ENCODE data around the gene MRPS11. TPM values are rescaled to one million over a fixed set of nuclear protein-coding genes. Genes with fewer than 3 reads are reported as not detected.
A peak's percentile ranks its signal among the peaks of the same experiment; 100 is the strongest.
"Not testable (repeated sequence)": the region's sequence is repeated elsewhere in the genome, so short reads cannot be mapped to it uniquely, and the experiment has no call there.

The MRPS11 gene
- total RNA-seq, 3 donors from 2014 or later = 23.4 to 26.7 (median 25.6) TPM

GRCh38 chr15:88467935-88468528 is 524 bp downstream of the MRPS11 start:
- Histone ChIP-seq H3K36me3 (peaks cover 7% of the 10 kb centered on the region), H3K27ac (peak overlapping the region; percentile 89 to 95), H3K4me3 (peak overlapping the region; percentile 60 to 95 (median 92)), H3K9me3 (no peaks in the 10 kb centered on the region), H3K4me1 (peaks cover 0 to 12% of the 10 kb centered on the region in 2 donors), H3K27me3 (no peaks in the 10 kb centered on the region)
- intact Hi-C loops (cut with DNase I; ENCODE audit: low total_unique reads) = no loop called here
- TF ChIP-seq POLR2A (IDR thresholded peaks at IDR 0.05) = no peak
- TF ChIP-seq CTCF (IDR thresholded peaks at IDR 0.05) = no peak
- no peak for TF ChIP-seq POLR2AphosphoS5 (IDR thresholded peaks at IDR 0.05)
- DNase-seq (ENCODE audit: low spot score in 2 of 2) = no peak

GRCh38 chr15:88468721-88469120 is 1.2 kb downstream of the MRPS11 start:
- peaks cover 0 to 12% of the 10 kb centered on the region in 2 donors for H3K4me1 ChIP-seq
- H3K36me3 ChIP-seq; H3K9me3 ChIP-seq; H3K27me3 ChIP-seq; intact Hi-C loops (cut with DNase I; ENCODE audit: low total_unique reads); DNase-seq (ENCODE audit: low spot score in 2 of 2); H3K27ac ChIP-seq: not testable (repeated sequence)
- peak overlapping the region in 1 of 3 donors; percentile 95 for H3K4me3 ChIP-seq

- Histone ChIP-seq H3K4me3 (no peak overlapping the region), H3K9me3 (no peaks in the 10 kb centered on the region), H3K27ac (no peak overlapping the region), H3K36me3 (peaks cover 7% of the 10 kb centered on the region), H3K4me1 (peaks cover 0 to 12% of the 10 kb centered on the region in 2 donors), H3K27me3 (no peaks in the 10 kb centered on the region)
- intact Hi-C loops (cut with DNase I; ENCODE audit: low total_unique reads) = no loop called here
- TF ChIP-seq POLR2A (IDR thresholded peaks at IDR 0.05) = no peak
- no peak for TF ChIP-seq POLR2AphosphoS5 (IDR thresholded peaks at IDR 0.05)
- TF ChIP-seq CTCF (IDR thresholded peaks at IDR 0.05) = no peak
- DNase-seq (ENCODE audit: low spot score in 2 of 2) = no peak
Observed at GRCh38 chr15:88469321-88469720, 1.8 kb downstream of the MRPS11 start.

- TF ChIP-seq POLR2AphosphoS5 (IDR thresholded peaks at IDR 0.05) = no peak
- TF ChIP-seq CTCF (IDR thresholded peaks at IDR 0.05) = no peak
- no peak for TF ChIP-seq POLR2A (IDR thresholded peaks at IDR 0.05)
- Histone ChIP-seq H3K27me3 (no peaks in the 10 kb centered on the region), H3K36me3 (peaks cover 7% of the 10 kb centered on the region), H3K9me3 (no peaks in the 10 kb centered on the region), H3K27ac (no peak overlapping the region), H3K4me1 (peaks cover 0 to 10% of the 10 kb centered on the region in 2 donors), H3K4me3 (no peak overlapping the region)
- DNase-seq (ENCODE audit: low spot score in 2 of 2) = no peak
- intact Hi-C loops (cut with DNase I; ENCODE audit: low total_unique reads) = no loop called here
Observed at GRCh38 chr15:88470625-88471372, 3.3 kb downstream of the MRPS11 start.

GRCh38 chr15:88472225-88472624 is 4.7 kb downstream of the MRPS11 start:
- no peak for TF ChIP-seq POLR2A (IDR thresholded peaks at IDR 0.05)
- no peak for TF ChIP-seq POLR2AphosphoS5 (IDR thresholded peaks at IDR 0.05)
- no peak for TF ChIP-seq CTCF (IDR thresholded peaks at IDR 0.05)
- Histone ChIP-seq H3K27me3 (no peaks in the 10 kb centered on the region), H3K27ac (no peak overlapping the region), H3K36me3 (peaks cover 7% of the 10 kb centered on the region), H3K9me3 (no peaks in the 10 kb centered on the region), H3K4me1 (peaks cover 0 to 6% of the 10 kb centered on the region in 2 donors), H3K4me3 (no peak overlapping the region)
- DNase-seq (ENCODE audit: low spot score in 2 of 2) = no peak
- intact Hi-C loops (cut with DNase I; ENCODE audit: low total_unique reads) = no loop called here

GRCh38 chr15:88473661-88474293 is 6.3 kb downstream of the MRPS11 start:
- H3K27ac ChIP-seq = not testable (repeated sequence)

More at GRCh38 chr15:88473661-88474293, 6.3 kb downstream of the MRPS11 start:
- intact Hi-C loops (cut with DNase I; ENCODE audit: low total_unique reads); H3K4me3 ChIP-seq; H3K27me3 ChIP-seq; H3K4me1 ChIP-seq; H3K9me3 ChIP-seq; H3K36me3 ChIP-seq; DNase-seq (ENCODE audit: low spot score in 2 of 2): not testable (repeated sequence)
